Sciatic nerve (tissue), 2 donors: ENCODE measurements around the gene TCHHL1. TPM values are rescaled to one million over a fixed set of nuclear protein-coding genes. Genes with fewer than 3 reads are reported as not detected.

ENCODE experiments used
- ATAC-seq: fragments of 200-7000 bp; cut with Tn5 transposase; one replicate; pipeline ENCODE4 v1.9.1; 2020; ENCODE audit warnings: mild to moderate bottlenecking, moderate library complexity
- DNase-seq: peaks from one replicate; pipeline ENCODE4 v3.0.0-alpha.2; 2020; ENCODE audit warnings: low spot score
- intact Hi-C: fragments of 100-400 bp; cut with DNase I; formaldehyde crosslinking; loops from one replicate; pipeline ENCODE4 v1.14.2; 2022
- total RNA-seq: library from RNA; stranded (reverse); fragmentation: NEBNext Ultra II Directional; extraction: Animal tissue kit (Norgen Biotek cat#: 25700); gene quantifications from one replicate; pipeline ENCODE4 v1.2.1, GENCODE V29; 2021
- donor health status: DM: no; HTN: no; CAD: no.
- donor health status: DM: no; HTN: no; CAD: no.

The TCHHL1 gene
- not detected for total RNA-seq

- ATAC-seq (no peak), DNase-seq (no peak)
- intact Hi-C loops, result no loop called here
These were observed at the start of gene TCHHL1 for GRCh38 chr1:152089014-152089674. TSS of gene TCHHL1 (minus strand) at chr1:152089064. CDS start at chr1:152088143, 921 bp downstream.

GRCh38 chr1:152137215-152137614 is 48.4 kb upstream of the TCHHL1 start:
- DNase-seq (no peak), ATAC-seq (no peak)
- intact Hi-C loops, result no loop called here

GRCh38 chr1:152130186-152130585 is 41.3 kb upstream of the TCHHL1 start:
- DNase-seq (no peak), ATAC-seq (no peak)
- intact Hi-C loops, result no loop called here

- no peak for DNase-seq
- intact Hi-C loops, result no loop called here
These were observed 38.8 kb upstream of the TCHHL1 start for GRCh38 chr1:152127673-152128072.

GRCh38 chr1:152125834-152126443 is 37.1 kb upstream of the TCHHL1 start:
- no peak for DNase-seq
- no peak for ATAC-seq
- intact Hi-C loops, result no loop called here

More at GRCh38 chr1:152127673-152128072, 38.8 kb upstream of the TCHHL1 start:
- ATAC-seq, result no peak

- ATAC-seq (no peak), DNase-seq (no peak)
- intact Hi-C loops, result no loop called here
These were observed 30.1 kb upstream of the TCHHL1 start for GRCh38 chr1:152118915-152119314.

- ATAC-seq, result no peak
- intact Hi-C loops, result no loop called here
- no peak for DNase-seq
These were observed 26.5 kb upstream of the TCHHL1 start, which contains the start of gene TCHH for GRCh38 chr1:152115344-152115743. TSS of gene TCHH (minus strand) at chr1:152115444. CDS start at chr1:152114080, 1,364 bp downstream.

- intact Hi-C loops, result no loop called here
- no peak for DNase-seq
- ATAC-seq, result no peak
These were observed 24.1 kb upstream of the TCHHL1 start for GRCh38 chr1:152112885-152113432.

GRCh38 chr1:152112101-152112884 is 23.4 kb upstream of the TCHHL1 start:
- ATAC-seq (no peak), DNase-seq (no peak)
- intact Hi-C loops, result no loop called here

GRCh38 chr1:152111515-152111968 is 22.7 kb upstream of the TCHHL1 start:
- intact Hi-C loops, result no loop called here
- peak; percentile 15 for ATAC-seq
- DNase-seq, result no peak

GRCh38 chr1:152110860-152111514 is 22.1 kb upstream of the TCHHL1 start:
- intact Hi-C loops, result no loop called here
- peak; percentile 45 for ATAC-seq

GRCh38 chr1:152110365-152110859 is 21.5 kb upstream of the TCHHL1 start:
- ATAC-seq (peak; percentile 69), DNase-seq (no peak)
- intact Hi-C loops, result no loop called here

More at GRCh38 chr1:152110860-152111514, 22.1 kb upstream of the TCHHL1 start:
- DNase-seq, result no peak

- intact Hi-C loops, result no loop called here
- ATAC-seq (no peak), DNase-seq (no peak)
These were observed 21.1 kb upstream of the TCHHL1 start for GRCh38 chr1:152109998-152110294.

- no peak for DNase-seq
- no peak for ATAC-seq
- intact Hi-C loops, result no loop called here
These were observed 20.6 kb upstream of the TCHHL1 start for GRCh38 chr1:152109231-152109997.

GRCh38 chr1:152108882-152109222 is 20.0 kb upstream of the TCHHL1 start:
- intact Hi-C loops, result no loop called here
- ATAC-seq (no peak), DNase-seq (no peak)

- ATAC-seq, result peak; percentile 30
These were observed 19.4 kb upstream of the TCHHL1 start for GRCh38 chr1:152107984-152108881.

More at GRCh38 chr1:152107984-152108881, 19.4 kb upstream of the TCHHL1 start:
- intact Hi-C loops, result no loop called here
- DNase-seq, result no peak
